ENCODE results near the gene SCYL1. TPM values are rescaled to one million over a fixed set of nuclear protein-coding genes. Genes with fewer than 3 reads are reported as not detected.

The SCYL1 gene
- total RNA-seq, result 125 and 135 TPM in 2 replicates

DNA sequence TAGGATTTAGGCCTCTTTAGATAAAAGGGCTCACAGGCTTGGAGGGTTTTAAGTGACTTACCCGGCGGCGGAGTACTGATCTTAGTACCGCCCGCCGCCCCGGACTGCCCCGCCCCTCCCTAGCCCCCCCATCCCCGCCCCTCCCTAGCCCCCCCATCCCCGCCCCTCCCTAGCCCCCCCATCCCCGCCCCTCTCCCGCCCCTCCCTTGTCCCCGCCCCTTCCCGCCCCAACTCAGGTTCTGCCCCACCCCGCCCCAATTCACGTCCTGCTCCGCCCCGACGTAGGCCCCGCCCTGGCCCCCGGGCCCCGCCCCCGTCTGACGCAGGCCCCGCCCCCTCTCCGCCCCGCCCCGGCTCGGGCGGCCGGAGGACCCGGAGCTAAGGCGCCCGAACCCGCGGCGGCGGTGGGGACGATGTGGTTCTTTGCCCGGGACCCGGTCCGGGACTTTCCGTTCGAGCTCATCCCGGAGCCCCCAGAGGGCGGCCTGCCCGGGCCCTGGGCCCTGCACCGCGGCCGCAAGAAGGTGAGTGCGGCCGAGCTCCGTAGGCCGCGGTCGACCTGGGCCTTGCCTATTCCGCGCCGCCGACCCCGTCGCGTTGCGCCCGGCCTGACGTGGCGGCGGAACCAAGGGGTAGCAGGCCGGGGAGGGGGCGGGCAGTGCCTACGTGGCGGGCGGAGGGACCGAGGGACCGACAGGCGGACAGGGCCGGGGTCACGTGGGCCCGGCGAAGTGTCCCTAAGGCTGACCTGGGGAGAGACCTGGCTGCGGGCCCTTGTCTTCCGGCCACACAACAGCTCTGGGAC, at the start of gene SCYL1:
Gene SCYL1 (plus strand): TSS at position 343 of the 805 bp plus-strand sequence. CDS start 71 bp downstream, at position 414.
- peak; percentile 92 for DNase-seq (ENCODE audit: low read depth)
- peak within 1 kb of the TSS; percentile 88 for H3K4me3 ChIP-seq (ENCODE audit: low read depth, low read length)
- TF ChIP-seq, protein P1, sequence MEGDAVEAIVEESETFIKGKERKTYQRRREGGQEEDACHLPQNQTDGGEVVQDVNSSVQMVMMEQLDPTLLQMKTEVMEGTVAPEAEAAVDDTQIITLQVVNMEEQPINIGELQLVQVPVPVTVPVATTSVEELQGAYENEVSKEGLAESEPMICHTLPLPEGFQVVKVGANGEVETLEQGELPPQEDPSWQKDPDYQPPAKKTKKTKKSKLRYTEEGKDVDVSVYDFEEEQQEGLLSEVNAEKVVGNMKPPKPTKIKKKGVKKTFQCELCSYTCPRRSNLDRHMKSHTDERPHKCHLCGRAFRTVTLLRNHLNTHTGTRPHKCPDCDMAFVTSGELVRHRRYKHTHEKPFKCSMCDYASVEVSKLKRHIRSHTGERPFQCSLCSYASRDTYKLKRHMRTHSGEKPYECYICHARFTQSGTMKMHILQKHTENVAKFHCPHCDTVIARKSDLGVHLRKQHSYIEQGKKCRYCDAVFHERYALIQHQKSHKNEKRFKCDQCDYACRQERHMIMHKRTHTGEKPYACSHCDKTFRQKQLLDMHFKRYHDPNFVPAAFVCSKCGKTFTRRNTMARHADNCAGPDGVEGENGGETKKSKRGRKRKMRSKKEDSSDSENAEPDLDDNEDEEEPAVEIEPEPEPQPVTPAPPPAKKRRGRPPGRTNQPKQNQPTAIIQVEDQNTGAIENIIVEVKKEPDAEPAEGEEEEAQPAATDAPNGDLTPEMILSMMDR (IDR thresholded peaks at IDR 0.05; ENCODE audit: insufficient read depth, low read depth, low read length), result no peak

DNA sequence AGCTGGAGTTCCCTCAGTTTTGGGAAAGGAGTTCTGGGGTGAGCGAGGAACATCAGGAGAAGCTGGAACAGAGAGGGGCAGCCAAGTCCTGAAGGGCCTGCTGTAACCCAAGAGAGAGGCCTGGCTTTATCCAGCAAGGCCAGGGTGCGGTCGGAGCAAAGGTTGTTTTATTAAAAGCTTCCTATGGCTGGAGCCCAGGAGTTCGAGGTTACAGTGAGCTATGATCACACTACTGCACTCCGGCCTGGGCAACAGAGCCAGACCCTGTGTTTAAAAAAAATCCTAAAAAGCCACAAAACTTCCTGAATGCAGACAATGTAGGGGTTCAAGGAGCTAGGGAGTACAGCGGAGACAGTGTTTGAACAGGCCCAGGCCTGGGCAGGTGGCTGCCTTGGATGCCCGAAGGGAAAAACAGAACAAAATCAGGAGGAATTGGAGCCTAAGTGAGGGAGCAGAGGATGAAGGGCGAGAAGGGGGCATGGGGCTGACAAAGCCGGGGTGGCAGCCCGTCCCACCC, 48.2 kb upstream of the SCYL1 start:
- TF ChIP-seq, protein P1 (IDR thresholded peaks at IDR 0.05; ENCODE audit: insufficient read depth, low read depth, low read length), result no peak
- H3K4me3 ChIP-seq (ENCODE audit: low read depth, low read length), result peak overlapping the region; percentile 75
- no peak for DNase-seq (ENCODE audit: low read depth)

DNA sequence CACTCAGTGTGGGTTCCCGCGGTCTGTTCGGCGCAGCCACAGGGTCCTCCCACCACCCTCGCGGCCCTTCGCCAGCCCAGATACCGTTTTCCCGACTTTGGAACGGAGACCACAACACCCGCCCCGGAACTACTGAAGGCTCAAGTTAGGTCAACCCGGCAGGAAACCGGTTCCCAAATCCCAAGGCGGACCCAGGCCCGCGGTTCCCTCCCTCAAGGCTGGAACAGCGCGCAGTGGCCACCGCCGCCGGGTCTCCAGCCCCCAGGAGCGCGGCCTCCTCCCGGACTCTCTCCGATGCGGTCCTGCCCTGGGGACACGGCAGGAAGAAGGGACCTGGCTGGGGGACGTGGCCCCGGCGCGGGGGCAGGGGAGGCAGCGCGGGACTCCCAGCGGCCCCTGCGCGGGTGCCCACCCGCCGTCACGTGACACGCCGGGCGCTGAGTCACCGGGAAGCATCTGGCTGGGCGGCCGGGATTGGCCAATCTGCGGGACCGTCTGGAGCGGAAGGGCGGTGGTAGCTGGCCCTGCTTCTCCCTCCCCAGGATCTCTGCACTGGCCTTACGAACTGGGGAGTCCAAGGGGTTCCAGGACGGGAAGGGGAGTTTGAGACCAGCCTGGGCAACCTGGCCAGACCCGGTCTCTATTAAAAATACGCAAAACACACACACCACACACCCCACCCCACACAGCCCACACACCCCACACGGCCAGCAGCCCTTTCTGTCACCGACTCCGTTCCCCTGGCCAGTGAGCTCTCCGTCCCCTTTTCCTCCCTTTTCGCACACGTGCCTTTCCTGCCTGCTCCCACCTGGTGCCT, 47.5 kb upstream of the SCYL1 start:
- H3K4me3 ChIP-seq (ENCODE audit: low read depth, low read length), result peak overlapping the region; percentile 75
- DNase-seq (ENCODE audit: low read depth), result peak; percentile 97
- TF ChIP-seq, protein P1 (IDR thresholded peaks at IDR 0.05; ENCODE audit: insufficient read depth, low read depth, low read length), result no peak

DNA sequence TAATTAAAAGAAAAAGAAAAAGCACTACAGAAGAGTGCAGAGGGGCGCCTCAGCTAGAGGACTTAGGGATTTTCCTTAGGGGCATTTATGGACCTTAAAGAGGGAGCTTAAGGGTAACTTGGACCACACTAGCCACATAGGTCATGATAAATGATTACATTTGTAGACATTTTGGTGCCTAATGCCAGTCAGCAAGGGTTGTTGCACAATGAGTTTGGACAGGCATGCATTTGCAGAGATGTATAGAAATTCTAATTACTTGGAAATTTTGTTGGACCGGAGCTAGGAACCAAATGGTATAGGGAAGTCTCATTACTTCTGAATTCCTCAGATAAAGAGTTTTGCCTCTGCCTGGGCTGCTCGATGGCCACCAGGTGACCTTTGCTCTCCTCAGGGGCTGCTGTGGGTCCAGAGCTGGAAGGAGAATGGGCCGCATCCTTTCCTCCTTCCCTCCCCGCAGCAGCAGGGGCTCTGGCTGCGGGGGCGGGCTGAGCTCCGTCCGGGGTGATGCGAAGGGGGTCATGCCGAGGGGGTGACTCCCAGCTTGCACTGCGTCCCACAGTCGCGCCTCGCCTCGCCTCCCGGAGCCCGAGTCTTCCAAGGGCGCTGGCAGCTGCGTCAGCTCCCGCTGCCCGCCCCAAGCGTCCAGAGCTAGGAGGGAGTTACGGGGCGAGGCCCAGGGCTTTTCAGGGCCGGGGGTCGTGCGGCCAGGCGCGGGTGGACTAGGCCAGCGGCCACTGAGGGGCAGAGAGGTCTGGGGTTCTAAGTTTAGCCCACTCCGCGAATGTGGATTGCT, 46.3 kb upstream of the SCYL1 start:
- peak; percentile 71 for DNase-seq (ENCODE audit: low read depth)

DNA sequence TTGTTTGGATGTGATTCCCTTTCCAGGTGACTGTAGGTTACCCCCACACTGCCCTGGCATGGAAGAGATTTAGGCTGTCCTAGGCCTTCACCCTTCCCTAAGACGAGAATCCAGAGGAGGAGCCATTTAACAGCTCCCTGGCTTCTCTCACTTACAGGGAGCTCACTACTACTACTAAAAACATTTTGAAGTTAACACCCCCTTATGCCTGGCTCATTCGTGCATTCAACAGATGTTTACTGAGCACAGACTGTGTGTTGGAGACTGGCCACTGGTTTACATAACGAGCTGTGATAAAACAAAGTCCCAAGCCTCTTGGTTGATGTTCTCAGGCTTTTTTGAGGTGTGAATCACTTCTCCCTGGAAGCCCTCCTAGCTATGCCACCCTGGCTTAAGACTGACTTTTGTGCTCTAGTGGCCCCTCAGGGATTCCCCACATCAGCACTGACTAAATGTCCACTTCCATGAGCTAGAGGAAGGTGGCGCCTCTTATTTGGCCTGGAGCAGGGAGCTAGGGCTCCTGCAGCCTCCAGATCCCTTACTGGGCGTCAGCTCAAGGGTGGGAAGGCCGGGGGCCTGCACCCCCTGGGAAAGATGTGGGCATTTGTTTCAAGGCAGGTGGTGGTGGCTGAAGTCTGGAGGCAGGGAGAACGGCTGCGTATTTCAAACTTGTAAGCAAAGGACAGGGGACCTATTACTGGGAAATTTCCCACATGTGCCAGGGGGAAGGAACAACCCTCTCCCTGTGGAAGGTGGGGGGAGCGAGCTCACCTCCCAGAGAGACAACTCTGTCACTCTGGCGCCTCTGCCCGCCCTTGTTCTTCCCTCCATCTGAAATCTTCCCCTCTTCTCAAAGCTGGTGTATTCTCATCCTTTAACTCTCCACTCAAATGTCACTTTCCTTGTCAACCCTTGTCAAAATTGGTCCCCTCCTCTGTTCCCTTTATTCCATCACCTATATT, 45.4 kb upstream of the SCYL1 start:
- H3K4me3 ChIP-seq (ENCODE audit: low read depth, low read length), result peak overlapping the region; percentile 49
- TF ChIP-seq, protein P1 (IDR thresholded peaks at IDR 0.05; ENCODE audit: insufficient read depth, low read depth, low read length), result peak; percentile 61
- peak; percentile 99 for DNase-seq (ENCODE audit: low read depth)

More for the DNA sequence above, 46.3 kb upstream of the SCYL1 start:
- TF ChIP-seq, protein P1 (IDR thresholded peaks at IDR 0.05; ENCODE audit: insufficient read depth, low read depth, low read length), result no peak
- H3K4me3 ChIP-seq (ENCODE audit: low read depth, low read length), result peak overlapping the region; percentile 49

All from fibroblast of villous mesenchyme (primary cell).